PC-3 (cell line): ENCODE measurements around the gene ZNF496. TPM values are rescaled to one million over a fixed set of nuclear protein-coding genes. Genes with fewer than 3 reads are reported as not detected.
A peak's percentile ranks its signal among the peaks of the same experiment; 100 is the strongest.
"Not testable (repeated sequence)": the region's sequence is repeated elsewhere in the genome, so short reads cannot be mapped to it uniquely, and the experiment has no call there.

ENCODE experiments used
- ATAC-seq: fragments of 200-7000 bp; cut with Tn5 transposase; 2 replicates; pipeline ENCODE4 v1.9.1; 2020; ENCODE audit warnings: mild to moderate bottlenecking, moderate library complexity
- BruUV-seq: library from RNA; stranded (reverse); fragments of 400-500 nt; replicated peaks from 2 replicates; lab custom pipeline; 2021; lab: Mats Ljungman, UMichigan
- CTCF ChIA-PET: fragments of 300-600 bp; sonication (Branson Sonifier 250); formaldehyde crosslinking; loops from one replicate; lab custom pipeline; 2022; ENCODE audit warnings: antibody characterized with exemption; lab: Charles Lee
- POLR2A ChIA-PET: fragments of 300-600 bp; sonication (Branson Sonifier 250); formaldehyde crosslinking; loops from one replicate; lab custom pipeline; 2022; ENCODE audit warnings: antibody characterized with exemption; ENCODE audit not compliant: unreplicated experiment; lab: Charles Lee
- DNase-seq: peaks from one replicate; pipeline ENCODE4 v3.0.0-alpha.2; 2015
- H2AFZ ChIP-seq: fragments of 300-600 bp; sonication (generic); 2 replicates; pipeline ENCODE4 v1.6.0; 2016; ENCODE audit warnings: antibody characterized with exemption, low read length
- H3F3A ChIP-seq: fragments of 300-600 bp; sonication (generic); one replicate; pipeline ENCODE4 v1.6.0; 2017; ENCODE audit warnings: antibody characterized with exemption, low read length, control low read depth, mild to moderate bottlenecking; ENCODE audit not compliant: unreplicated experiment
- H3K27ac ChIP-seq: fragments of 300-600 bp; sonication (generic); 2 replicates; pipeline ENCODE4 v1.5.1; 2016; ENCODE audit warnings: mild to moderate bottlenecking, low read length
- H3K27me3 ChIP-seq: fragments of 300-600 bp; sonication (generic); 2 replicates; pipeline ENCODE4 v1.6.1; 2016; ENCODE audit warnings: low read length, mixed read lengths
- H3K36me3 ChIP-seq: fragments of 300-600 bp; sonication (generic); 2 replicates; pipeline ENCODE4 v1.6.1; 2016; ENCODE audit warnings: low read depth, mixed run types, low read length, mixed read lengths
- H3K4me1 ChIP-seq: fragments of 300-600 bp; sonication (generic); 2 replicates; pipeline ENCODE4 v1.5.1; 2016; ENCODE audit warnings: low read length; ENCODE audit not compliant: insufficient read depth
- H3K4me2 ChIP-seq: fragments of 300-600 bp; sonication (generic); 2 replicates; pipeline ENCODE4 v1.6.0; 2016; ENCODE audit warnings: low read length
- H3K4me3 ChIP-seq: fragments of 300-600 bp; sonication (generic); 2 replicates; pipeline ENCODE4 v1.5.1; 2016; ENCODE audit warnings: mild to moderate bottlenecking, low read length, mixed read lengths
- H3K79me2 ChIP-seq: fragments of 300-600 bp; sonication (generic); 2 replicates; pipeline ENCODE4 v1.6.1; 2017; ENCODE audit warnings: low read length, mixed read lengths
- H3K9ac ChIP-seq: fragments of 300-600 bp; sonication (generic); 2 replicates; pipeline ENCODE4 v1.6.0; 2016; ENCODE audit warnings: mild to moderate bottlenecking, low read length
- H3K9me2 ChIP-seq: fragments of 300-600 bp; sonication (generic); replicated peaks from 2 replicates; pipeline ENCODE4 v1.6.1; 2016; ENCODE audit warnings: mixed run types, low read length, mixed read lengths
- H3K9me3 ChIP-seq: fragments of 300-600 bp; sonication (generic); 2 replicates; pipeline ENCODE4 v1.6.1; 2016; ENCODE audit warnings: low read length, mixed read lengths
- H4K20me1 ChIP-seq: fragments of 300-600 bp; sonication (generic); 2 replicates; pipeline ENCODE4 v1.6.1; 2016; ENCODE audit warnings: low read length, mixed read lengths
- CTCF ChIP-seq: fragments of 300-600 bp; sonication (generic); conservative IDR thresholded peaks from 2 replicates; pipeline ENCODE4 v1.5.1; 2017; ENCODE audit warnings: antibody characterized with exemption, low read depth, mild to moderate bottlenecking, low read length
- EZH2 ChIP-seq: fragments of 300-600 bp; sonication (generic); IDR thresholded peaks from one replicate; pipeline ENCODE4 v1.6.1; 2017; ENCODE audit warnings: antibody characterized with exemption, mild to moderate bottlenecking, low read length; ENCODE audit not compliant: unreplicated experiment
- EZH2phosphoT487 ChIP-seq: fragments of 300-600 bp; sonication (generic); IDR thresholded peaks from 2 replicates; pipeline ENCODE4 v1.6.1; 2018; ENCODE audit warnings: mild to moderate bottlenecking, antibody characterized with exemption, low read length, borderline replicate concordance
- intact Hi-C: fragments of 100-400 bp; cut with micrococcal nuclease; formaldehyde crosslinking; loops from 2 replicates; pipeline ENCODE4 v1.9.0; 2023
- total RNA-seq: library from RNA; depleted of rRNA; stranded (reverse); fragments of >200 nt; gene quantifications from 2 replicates; pipeline ENCODE4 v1.2.3, GENCODE V29; 2014

The ZNF496 gene
- total RNA-seq, 1 experiment from 2014 or later, result 79.4 TPM

GRCh38 chr1:247367786-247368422, 36.2 kb upstream of the ZNF496 start:
- peak; percentile 11 for ATAC-seq
- ChIA-PET POLR2A (no interaction called here), CTCF (no interaction called here)
- Histone ChIP-seq H3K9me2 (no peaks in the 10 kb centered on the region), H3K9ac (no peak overlapping the region), H3K27me3 (0 out of 2 replicates have a peak, but pooled peaks cover 3% of the 10 kb centered on the region), H3F3A (no peaks in the 10 kb centered on the region), H2AFZ (no peak overlapping the region), H3K27ac (no peak overlapping the region), H3K4me3 (no peak overlapping the region), H3K9me3 (no peaks in the 10 kb centered on the region), H3K4me2 (no peak overlapping the region), H3K4me1 (peaks cover 6% of the 10 kb centered on the region; the same call in 1 of the 2 replicates), H4K20me1 (no peaks in the 10 kb centered on the region), H3K36me3 (no peaks in the 10 kb centered on the region), H3K79me2 (no peaks in the 10 kb centered on the region)
- no peak for DNase-seq
- BruUV-seq, result no TSS peak
- TF ChIP-seq EZH2 (no peak), EZH2phosphoT487 (no peak), CTCF (no peak)
- intact Hi-C loops, result no loop called here

GRCh38 chr1:247366926-247367645, 35.4 kb upstream of the ZNF496 start:
- Histone ChIP-seq H3K27me3 (0 out of 2 replicates have a peak, but pooled peaks cover 3% of the 10 kb centered on the region), H3F3A (no peaks in the 10 kb centered on the region), H3K4me3 (no peak overlapping the region), H2AFZ (no peak overlapping the region), H3K4me1 (peaks cover 6% of the 10 kb centered on the region; the same call in 1 of the 2 replicates), H4K20me1 (no peaks in the 10 kb centered on the region), H3K79me2 (no peaks in the 10 kb centered on the region), H3K36me3 (no peaks in the 10 kb centered on the region), H3K4me2 (no peak overlapping the region), H3K9me3 (no peaks in the 10 kb centered on the region), H3K9ac (no peak overlapping the region), H3K27ac (no peak overlapping the region), H3K9me2 (no peaks in the 10 kb centered on the region)
- no TSS peak for BruUV-seq
- ATAC-seq, result no peak
- intact Hi-C loops, result no loop called here
- TF ChIP-seq EZH2phosphoT487, result no peak
- TF ChIP-seq EZH2, result no peak
- TF ChIP-seq CTCF, result no peak
- DNase-seq, result no peak
- ChIA-PET POLR2A (no interaction called here), CTCF (no interaction called here)

DNA sequence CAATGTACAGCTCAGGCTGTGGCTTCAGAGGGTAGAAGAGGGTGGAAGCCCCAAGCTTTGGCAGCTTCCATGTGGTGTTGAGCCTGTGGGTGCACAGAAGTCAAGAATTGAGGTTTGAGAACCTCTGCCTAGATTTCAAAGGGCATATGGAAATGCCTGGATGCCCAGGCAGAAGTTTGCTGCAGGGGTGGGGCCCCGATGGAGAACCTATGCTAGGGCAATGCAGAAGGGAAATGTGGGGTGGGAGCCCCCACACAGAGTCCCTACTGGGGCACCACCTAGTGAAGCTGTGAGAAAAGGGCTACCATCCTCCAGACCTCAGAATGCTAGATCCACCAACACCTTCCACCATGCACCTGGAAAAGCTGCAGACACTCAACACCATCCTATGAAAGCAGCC, 34.7 kb upstream of the ZNF496 start:
- H3K4me1 ChIP-seq, H3K4me2 ChIP-seq, H3K4me3 ChIP-seq, BruUV-seq, H3K27ac ChIP-seq, POLR2A ChIA-PET, H3K9me2 ChIP-seq, intact Hi-C loops, H3K36me3 ChIP-seq, DNase-seq, H3K27me3 ChIP-seq, H3K9me3 ChIP-seq, CTCF ChIA-PET, H3K79me2 ChIP-seq, H2AFZ ChIP-seq, H3F3A ChIP-seq, ATAC-seq, H3K9ac ChIP-seq, H4K20me1 ChIP-seq: not testable (repeated sequence)
